HuH-7.5 (cell line): Measurements from ENCODE around the gene MAD1L1.

Experiments used
- DNase-seq: peaks from one replicate; pipeline ENCODE4 v3.0.0; 2011; ENCODE audit warnings: low spot score

Gene MAD1L1

DNA sequence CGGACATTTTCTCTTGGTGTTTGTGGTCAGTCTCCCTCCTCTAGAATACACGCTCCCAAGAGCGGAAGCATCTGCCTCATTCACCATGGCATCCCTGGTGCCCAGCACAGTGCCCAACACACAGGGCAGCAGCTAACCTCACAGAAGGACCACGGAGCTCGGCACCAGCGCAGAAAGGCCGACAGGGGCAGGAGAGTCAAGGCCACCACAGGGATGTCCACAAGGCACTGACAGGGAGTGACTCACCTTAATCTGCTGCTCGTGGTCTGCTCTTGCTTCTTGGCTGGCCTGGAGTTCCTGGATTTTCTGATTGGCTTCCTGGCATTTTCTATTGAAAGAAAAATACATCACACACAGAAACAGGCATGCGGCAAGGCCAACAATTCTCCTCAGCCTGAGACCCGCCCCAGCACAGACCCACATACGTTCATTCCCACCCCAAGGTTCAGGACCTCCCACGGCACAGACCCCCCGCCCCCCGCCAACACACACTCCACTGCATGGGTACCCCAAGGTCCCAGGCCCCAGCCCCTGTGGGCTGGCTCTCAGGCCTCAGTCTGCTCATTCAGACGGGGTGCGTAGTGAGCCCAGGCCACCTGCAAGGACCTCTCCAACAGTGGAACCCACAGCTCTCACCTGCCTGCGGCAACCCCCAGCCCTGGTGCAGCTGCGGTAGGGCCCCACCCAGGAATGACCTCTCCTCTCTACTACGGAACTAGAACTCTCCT is 14.9 kb downstream of the MAD1L1 start:
- DNase-seq, result no peak

DNA sequence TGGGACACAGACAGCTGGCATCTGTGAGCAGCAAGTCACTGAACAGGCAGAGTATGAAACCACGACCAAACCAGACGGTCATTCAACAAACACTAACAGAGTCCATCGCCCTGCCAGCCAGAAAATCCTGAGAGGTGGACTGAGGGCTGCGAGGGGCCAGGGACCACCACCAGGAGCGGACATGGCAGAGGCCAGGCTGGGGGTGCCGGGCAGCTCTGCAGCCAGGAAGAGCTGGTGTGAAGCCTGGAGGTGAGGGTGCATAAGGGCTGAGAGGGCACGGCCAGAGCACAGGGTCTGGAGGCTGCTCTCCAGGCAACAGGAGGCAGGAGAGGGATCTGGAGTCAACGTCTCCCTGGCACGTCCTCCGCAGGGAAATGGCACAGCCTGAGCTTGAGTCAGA is 15.5 kb downstream of the MAD1L1 start:
- DNase-seq, result no peak

DNA sequence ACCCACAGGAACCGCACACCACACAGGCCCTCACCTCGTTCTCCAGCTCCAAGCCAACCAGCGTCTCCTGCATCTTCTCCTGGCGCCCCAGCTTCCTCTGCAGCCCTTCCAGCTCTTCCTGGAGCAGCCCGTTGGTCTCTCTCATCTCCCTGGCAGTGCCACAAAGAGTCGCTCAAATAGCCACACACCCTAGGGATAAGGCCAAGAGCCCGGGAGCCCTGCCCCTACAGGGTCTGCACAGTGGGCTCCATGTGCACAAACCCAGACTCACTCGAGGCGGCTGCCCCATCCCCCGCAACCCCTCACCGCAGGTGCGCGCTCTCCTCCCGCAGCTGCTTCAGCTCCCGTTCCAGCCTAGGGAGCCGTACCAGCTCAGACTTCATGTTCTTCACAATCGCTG is 16.9 kb downstream of the MAD1L1 start:
- DNase-seq, result no peak

DNA sequence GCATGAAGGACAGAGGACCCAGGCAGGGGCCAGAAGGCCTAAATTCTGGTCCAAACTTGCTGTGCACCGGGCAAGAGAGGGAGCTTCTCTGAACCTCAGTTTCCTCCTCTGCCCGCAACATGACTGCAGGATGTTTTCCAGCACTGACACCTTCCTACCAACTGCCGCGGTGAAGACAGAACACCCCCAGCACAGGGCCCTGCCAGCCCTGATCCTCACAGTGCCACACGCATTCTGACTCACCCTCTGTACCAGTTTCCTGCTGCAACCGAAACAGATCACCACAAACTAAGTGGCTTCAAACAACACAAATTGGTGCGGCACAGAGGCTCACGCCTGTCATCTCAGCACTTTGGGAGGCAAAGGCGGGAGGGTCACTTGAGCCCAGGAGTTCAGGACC is 18.1 kb downstream of the MAD1L1 start:
- DNase-seq, result no peak

DNA sequence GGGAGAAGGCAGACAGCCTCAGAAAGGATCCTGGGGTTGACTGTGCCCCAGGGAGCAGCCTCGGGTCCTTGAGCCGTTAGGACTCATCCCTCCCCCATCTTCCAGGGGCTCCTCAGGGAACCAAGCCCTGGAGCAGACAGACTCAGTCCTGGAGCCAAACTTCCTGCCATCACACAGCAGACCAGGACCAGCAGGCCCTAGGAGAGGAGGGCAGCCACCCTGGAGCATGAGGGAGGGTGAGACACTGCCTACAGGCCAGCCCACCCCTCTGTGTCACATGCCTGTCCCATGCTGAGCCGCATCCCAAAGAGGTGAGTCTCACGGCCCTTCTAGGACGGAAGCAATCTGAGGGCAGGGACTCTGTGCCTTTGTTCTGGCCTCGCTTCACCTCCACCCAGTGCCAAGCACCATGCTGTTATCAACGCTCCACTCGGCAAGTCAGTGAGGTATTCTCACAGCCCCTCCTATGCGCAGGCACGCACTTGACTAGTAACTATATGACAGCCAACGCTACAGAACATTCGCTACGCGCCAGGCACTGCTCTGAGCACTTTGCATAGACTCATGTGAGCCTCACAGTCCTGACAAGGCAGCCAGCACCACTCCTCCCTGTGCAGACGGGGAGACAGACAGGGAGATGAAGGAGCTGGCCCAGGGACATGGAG is 19.1 kb downstream of the MAD1L1 start:
- DNase-seq, result no peak

DNA sequence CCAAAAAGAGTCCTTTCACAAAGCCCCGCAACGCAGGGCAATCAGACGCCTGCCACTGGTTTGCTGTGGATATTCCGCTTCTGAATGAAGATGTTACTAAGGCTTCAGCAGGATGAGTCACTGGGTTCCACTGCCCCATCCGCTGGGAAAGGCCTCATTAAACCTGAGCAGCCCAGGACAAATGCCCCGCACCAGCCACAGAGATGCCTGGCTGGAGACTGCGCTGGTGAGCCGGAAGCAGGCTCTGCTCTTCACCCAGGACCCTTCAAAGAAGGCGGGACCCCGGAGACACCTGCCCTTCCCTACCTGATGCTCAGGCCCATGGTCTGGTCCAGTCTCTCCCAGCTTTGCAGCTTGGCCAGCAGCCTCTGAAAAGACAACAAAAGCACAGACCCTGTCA is 19.8 kb downstream of the MAD1L1 start:
- DNase-seq, result no peak

DNA sequence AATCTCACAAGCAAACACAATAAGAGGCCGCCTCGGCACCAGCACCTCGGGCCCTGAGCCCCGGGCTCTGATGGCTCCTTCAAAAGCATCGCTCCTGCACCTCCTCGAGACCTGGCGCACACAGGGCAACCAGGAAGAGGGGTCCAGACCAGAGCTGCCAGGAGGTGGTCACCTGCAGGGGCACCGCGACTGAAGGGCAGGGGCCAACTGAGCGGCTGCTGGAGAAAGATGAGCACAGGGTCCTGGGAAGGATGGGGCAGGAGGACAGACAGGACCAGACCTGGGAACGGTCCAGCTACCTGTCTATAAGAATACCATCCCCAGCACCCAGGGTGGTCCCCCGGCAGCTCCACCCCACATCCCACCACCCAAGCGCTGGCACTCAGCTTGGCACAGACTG is 20.8 kb downstream of the MAD1L1 start:
- DNase-seq, result no peak

DNA sequence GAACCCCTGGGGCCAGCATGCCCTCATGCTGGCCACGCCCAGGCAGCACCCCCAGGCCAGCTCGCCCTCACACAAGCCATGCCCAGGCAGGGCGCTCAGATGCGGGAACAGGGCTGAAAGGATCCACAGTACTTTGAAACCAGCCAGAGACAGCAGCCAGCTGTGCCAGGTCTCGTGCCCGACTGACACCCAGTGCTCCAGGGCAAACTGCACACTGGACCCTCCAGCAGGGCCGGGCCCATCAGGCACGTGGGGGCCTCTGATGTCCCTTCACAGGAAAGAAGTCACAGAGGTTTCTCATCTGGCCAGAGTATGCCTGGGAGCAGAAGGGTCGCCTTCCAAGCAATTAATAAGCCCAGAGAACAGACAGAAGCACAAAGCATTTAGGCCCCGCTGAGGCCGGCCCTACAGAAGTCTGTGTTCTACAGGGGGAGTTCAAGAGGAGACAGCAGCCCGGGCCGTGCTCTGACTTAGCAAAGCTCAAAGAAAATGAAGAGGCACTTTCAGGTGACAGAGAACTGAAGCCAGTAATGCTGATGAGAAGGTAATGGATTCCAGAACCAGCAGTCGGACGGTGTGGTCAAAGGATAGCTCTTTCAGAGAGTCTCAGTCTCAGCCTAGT is 21.4 kb downstream of the MAD1L1 start:
- no peak for DNase-seq

DNA sequence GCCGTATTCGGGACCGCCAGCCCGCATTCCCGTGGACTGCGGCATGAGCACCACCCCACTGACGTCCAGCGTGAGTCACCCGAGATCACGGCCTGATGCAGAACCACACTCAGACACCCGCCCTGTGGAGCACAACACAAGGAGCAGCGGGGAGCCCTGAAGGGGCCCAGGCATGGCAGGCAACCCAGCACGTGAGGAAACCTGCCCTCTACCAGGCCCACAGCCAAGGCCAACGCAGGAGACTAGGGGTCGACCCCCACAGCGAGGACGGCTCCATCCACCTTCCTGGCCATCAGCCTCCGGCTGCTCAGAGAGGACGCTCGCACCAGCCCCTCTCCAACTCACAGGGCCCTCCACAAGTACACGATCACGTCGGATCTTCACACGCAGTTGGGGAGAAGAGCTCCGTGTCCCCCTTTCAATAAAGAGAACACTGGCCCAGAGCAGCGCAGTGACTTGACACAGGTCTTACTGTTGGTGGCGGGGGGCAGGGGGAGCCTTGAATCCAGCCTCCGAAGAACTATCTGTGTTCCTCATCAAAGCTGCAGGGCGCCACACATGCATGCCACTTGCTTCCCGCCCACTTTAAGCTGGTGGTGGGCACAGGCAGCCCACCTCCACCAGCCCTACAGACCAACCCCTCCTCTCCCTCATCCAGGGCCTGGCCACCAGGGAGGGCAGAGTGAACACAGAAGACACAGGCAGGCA is 22.0 kb downstream of the MAD1L1 start:
- no peak for DNase-seq

DNA sequence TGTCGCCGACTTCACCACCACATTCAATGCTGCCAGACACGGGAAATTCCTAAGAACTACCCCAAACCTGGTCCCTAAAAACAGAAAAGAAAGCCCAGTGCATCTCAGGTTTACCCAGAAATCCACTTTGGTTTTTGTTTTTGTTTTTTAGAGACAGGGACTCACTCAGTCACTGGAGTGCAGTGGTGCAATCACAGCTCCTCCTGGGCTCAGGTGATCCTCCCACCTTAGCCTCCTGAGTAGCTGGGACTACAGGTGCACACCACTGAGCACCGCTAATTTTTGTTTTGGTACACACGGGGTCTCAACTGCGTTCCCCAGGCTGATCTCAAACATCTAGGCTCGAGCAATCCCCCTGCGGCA is 22.8 kb downstream of the MAD1L1 start:
- no peak for DNase-seq

DNA sequence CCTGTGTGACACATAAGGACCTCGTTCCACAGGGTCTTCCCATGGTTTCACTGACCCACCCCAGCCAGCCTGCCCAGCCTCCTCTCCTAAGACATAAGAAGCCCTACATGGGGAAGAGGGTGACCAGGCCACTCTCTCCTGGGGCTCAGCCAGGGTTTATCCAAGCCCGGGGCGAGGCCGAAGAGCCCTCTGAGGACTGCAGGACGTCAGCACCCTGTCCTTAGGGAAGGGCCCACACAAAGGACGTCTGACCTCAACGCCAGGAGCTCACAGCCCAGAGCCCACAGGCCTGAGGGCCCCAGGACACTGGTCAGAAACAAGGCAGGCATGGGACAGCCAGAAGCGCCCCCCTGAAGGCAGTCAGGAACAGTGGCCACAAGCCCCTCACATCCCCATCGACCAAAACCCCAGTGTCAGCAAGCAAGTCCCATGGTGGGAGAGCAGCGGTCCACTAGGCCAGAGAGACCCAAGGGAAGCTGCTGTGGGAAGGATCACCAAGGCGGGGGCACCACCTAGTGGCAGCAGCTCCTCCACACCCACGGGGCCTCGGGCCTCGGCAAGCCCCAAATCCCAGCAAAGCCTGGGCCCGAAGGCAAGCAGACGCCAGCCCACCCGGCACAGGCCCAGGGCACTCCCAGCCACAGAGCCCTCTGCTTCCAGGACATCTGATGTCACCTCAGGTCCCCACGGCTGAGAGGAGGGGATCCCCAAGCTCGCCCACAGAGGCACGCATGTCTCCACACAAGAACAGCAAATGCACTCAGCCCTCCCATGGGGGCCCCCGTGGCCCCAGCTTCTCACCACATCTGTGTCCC is 23.4 kb downstream of the MAD1L1 start:
- peak; percentile 93 for DNase-seq

DNA sequence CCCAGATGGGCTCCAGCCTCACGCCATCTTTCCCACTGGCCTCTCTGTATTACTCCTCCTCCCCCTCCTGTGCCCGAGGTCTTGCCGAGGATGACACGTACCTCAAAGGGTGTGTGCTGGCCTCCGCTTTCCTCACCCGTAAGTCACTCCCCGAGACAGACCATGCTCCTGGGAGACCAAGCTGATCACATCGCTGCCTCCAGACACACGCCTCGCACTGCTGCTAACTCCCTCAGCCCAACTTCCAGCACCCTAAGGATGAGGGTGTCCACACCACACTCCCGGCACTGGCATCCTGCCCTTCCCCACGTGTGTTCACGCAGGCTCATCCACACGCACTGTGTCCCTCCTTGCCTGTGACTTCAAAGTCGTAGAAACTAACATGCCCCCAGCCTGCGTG is 24.0 kb downstream of the MAD1L1 start:
- DNase-seq, result no peak

DNA sequence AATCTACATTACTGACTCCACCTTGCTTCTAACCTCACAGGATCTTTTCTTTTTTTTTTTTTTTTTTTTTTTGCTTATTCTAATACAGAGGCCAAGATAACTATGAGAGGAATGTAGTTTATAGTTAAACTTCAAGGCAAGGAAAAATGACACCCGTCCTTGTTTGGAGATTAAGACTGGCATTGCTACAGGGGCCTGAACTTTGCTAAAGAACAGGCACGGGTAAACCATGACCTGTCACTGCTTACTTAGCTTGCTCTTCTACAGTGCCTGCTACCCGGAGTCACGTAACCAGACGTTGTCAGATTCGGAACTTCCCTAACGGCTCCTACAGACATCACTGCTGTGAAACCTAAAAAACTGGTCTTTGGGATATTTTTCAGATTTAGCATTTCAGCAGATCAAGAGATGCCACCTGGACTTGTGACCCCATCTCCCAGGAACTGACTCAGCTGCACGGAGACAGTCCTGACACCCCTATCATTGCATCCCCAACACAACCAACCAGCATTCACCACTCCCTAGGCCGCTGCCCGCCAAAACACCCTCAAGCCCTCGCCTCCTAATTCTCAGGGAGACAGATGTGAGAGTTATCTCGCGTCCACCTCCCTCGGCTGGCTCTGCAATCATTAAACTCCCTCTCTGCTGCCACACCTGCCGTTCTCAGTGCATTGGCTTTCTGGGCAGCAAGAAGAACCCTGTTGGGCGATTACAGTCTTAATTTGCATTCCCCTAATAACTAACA is 27.5 kb downstream of the MAD1L1 start:
- DNase-seq, result no peak

DNA sequence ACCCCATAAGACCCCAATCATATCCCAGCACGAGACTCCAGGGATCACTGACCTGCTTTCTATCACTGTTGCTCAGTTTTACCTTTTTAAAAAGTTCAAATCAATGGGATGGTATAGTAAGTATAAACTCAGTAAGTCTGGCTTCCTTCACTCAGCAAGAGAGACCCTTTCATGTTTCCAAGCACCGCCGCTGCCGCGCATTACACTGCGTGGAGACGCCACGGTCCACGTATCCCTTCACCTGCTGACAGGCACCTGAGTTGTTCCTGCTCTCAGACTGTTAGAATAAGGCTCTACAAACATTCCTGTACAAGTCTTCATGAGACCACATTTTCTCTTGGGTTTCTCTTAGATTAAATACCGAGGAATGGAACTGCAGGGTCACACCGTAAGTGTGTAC is 28.3 kb downstream of the MAD1L1 start:
- DNase-seq, result no peak

DNA sequence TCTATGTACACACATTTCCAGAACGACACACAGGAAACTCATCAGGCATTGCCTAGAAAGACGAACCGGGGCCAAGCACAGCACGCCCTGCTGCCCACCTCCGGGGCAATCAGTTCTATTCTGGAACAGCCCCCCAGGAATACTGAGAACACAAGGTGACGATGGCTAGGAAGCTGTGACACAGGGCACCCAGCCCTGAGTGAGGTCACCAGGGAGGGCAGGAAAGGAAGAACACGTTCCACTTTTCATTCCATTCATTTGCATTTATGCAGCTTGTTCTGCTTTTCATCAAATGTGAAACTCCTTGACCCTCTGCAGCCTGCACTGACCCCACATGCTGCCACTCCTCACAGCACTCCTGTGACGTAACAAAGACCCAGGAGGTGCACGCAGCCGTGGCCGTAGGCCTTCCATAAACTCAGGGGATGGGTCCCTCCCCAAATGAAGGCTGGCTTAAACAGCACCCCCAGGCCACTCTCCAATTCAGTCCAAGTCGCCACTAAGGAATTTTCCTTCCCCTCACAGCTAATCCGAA is 28.9 kb downstream of the MAD1L1 start:
- no peak for DNase-seq

DNA sequence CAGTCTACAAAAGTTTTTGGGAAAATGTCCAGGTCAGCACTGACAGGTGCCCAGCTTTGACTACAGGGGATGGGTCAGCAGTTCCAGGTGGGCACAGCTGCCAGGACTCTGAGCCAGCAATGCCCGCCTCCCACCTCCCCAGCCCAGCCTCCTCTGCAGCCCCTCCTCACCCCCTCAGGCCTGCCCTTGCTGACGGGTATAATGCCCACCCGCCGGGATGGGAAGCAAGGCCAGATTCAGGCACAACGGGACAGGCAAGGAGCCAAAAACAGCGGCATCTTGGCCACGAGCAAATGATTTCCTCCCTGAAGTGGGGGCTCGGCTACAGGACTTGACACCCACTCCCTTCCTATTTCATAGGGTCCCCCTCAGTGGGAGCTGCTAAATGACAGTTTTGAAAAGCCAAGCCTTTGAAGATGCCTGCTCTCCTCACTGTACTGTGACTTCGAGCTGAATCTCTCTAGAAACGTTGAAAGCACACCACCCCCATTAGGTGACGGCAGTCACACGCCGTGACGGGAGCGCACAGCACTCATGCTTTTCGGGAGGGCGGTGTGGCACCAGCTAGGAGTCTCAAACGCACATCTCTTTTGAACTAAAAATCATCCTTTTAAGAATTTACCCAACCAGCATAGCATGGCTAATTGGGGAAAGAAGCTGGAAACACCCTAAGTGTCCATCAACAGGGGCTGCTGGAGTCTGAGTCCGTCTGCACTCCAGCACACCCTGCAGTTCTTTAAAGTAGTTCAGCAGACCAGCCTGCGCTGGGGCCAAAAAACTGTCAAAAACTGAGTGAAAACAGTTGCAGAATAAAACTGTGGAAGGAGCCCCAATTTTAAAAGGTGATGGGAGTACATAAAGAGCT is 29.6 kb downstream of the MAD1L1 start:
- DNase-seq, result no peak

DNA sequence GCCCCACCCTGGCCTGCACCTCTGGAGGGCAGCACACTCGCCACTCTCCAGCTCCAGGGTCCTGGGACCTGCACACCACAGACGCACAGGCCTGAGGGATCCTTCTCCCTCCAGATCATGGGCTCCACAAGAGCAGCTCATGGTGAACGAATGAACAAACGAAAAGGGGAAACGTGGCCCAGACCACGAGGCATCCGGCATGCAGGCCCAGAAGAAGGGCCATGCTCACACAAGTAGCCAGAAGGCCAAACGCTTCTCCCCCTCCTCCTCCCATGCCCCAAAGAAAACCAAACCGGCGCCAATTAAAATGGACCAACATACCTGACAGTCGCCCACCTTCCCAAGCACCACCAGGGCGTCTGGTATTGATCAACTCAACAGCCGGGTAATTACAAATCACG is 30.4 kb downstream of the MAD1L1 start:
- DNase-seq, result no peak

DNA sequence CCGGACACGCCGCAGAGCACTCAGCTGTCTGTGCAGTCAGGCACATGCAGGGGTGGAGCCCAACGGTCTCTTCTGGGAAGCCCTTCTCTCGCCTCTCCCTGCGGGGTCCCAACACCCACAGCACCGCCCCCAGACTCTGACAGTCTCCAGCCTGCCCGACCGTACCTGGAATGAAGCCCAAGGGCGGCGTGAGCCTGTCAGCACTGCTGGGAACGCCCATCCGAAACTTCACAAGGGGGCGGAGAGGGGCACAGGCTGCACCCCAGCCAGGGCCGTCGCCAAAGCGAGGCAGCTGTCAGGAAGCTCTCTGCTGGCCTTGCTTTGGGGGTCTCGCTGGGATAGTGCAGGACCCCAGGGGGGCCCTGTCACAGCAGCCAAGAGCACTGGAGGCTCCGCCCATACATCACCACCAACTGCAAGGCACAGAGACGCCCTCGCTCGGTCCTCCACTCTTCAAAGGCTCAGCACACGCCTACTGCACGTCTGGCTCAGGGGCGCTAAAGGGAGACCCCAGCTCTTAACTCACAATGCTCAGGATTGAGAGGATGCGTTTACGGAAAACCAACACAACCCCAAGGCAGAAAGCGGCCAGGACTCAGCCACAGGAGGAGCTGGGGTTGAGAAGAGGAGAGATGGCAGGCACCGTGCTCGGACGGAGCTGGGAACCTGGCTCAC is 30.9 kb downstream of the MAD1L1 start:
- no peak for DNase-seq

DNA sequence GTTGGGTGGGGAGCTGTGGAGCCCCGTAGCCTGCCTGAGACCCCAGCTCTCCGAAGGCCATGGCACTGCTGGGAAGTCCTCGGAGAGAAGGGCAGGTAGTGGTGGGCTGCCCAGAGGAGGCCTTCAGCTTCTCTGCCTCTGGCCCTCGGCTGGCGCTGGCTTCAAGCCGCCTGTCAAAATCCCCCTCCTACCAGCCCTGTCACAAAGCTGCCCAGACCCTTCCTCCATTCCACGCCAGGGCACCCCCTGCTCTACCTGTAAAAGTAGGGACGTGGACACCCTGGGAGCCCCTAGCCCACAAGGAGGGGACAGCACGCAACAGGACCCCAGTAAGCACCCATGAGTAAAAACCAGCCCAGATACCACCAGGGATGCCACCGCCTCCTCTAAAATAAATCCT is 31.6 kb downstream of the MAD1L1 start:
- no peak for DNase-seq

DNA sequence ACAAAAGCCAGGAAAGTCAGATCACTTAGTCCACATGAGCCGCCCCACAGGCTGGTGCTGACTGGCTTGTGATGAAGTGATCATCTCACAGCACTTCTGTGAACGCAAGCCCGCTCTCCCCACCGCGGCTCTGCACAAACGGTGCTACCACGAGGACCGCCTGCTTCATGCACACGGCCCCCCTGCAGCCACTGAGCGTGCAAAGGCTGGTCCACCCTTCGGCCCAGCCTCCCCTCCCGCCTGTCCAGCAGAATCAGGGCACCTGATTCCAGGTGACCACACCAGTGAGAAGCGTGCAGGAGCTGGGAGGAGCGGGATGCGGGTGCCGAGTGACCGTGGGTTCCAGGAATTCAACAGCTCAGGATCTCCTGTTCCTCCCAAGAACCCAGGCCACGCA is 32.2 kb downstream of the MAD1L1 start:
- DNase-seq, result no peak
